Omental fat pad (tissue), 4 donors: Measurements from ENCODE around the gene C10orf62. TPM values are rescaled to one million over a fixed set of nuclear protein-coding genes. Genes with fewer than 3 reads are reported as not detected.

Experiments
- ATAC-seq: fragments of 150-250 bp; one replicate; pipeline ENCODE4 v1.9.1; 2016; ENCODE audit warnings: mild to moderate bottlenecking, moderate library complexity; ENCODE audit not compliant: low FRiP score
- DNase-seq: peaks from one replicate; pipeline ENCODE4 v3.0.0-alpha.2; 2019; ENCODE audit warnings: low spot score
- total RNA-seq, 4 donors: library from RNA; depleted of rRNA; stranded (reverse); fragments of >200 nt; gene quantifications; one replicate each; pipeline ENCODE4 v1.1.0, GENCODE V29; 2016
- TF ChIP-seq, protein P1 (sequence below), 3 donors: fragments of 450-650 bp; IDR thresholded peaks; one replicate each; pipeline ENCODE4 v1.5.1; 2016 to 2017; ENCODE audit warnings: antibody characterized with exemption in 3 of 3, mild to moderate bottlenecking in 3 of 3, moderate library complexity in 2 of 3

Gene C10orf62
- total RNA-seq, 4 donors from 2014 or later, result 0.88 to 1.2 TPM; not detected in 2

DNA sequence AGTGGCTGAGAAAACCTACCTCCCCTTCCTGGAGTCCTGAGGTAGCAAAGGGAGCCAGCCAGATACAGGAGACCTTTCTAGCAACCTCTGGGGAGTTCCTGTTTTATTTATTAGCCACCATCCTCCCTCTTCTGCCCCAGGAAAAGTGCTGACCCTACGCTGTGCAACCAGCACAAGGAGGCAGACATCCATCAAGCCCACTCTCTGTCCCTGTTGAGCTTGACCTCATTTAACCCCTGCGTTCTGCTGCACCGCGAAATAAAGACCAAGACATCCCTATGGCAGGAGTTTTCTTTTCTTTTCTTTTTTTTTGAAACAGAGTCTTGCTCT is 42.3 kb upstream of the C10orf62 start:
- TF ChIP-seq, protein P1, sequence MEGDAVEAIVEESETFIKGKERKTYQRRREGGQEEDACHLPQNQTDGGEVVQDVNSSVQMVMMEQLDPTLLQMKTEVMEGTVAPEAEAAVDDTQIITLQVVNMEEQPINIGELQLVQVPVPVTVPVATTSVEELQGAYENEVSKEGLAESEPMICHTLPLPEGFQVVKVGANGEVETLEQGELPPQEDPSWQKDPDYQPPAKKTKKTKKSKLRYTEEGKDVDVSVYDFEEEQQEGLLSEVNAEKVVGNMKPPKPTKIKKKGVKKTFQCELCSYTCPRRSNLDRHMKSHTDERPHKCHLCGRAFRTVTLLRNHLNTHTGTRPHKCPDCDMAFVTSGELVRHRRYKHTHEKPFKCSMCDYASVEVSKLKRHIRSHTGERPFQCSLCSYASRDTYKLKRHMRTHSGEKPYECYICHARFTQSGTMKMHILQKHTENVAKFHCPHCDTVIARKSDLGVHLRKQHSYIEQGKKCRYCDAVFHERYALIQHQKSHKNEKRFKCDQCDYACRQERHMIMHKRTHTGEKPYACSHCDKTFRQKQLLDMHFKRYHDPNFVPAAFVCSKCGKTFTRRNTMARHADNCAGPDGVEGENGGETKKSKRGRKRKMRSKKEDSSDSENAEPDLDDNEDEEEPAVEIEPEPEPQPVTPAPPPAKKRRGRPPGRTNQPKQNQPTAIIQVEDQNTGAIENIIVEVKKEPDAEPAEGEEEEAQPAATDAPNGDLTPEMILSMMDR (IDR thresholded peaks at IDR 0.05), result no peak
- no peak for DNase-seq
- ATAC-seq, result no peak

- no peak for DNase-seq
- ATAC-seq, result no peak
- TF ChIP-seq, protein P1 (IDR thresholded peaks at IDR 0.05), result no peak
These were observed 41.6 kb upstream of the C10orf62 start for GRCh38 chr10:97547962-97548361.

DNA sequence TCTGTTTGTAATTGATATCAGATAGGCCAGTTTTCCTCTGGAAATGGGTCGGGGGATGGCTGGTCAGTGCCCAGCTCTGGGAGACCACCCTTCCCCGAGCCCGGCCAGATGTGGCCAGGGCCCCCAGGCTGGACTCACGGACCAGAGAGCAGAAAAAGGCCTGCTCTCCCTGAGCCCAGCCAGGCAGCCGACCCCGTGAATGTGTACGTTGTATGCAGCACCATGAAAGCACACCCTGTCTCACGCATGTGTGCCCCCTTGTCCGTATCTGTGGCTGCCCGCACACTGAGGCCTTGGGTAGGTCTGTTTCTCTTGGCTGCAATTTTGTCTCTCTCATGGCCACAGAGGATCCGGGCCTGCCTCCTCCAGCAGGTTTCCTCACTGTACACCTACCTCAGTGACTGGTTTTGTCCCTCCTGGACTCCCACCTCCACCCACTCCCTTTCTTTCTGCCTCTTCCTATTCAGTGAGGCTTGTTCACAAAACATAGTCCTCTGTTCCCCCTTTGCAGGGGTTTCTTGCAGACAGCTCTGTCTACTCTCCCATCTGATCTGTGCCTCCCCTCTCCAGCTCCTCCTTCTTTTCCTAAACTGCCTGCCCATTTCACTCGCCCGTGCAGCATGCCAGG is 40.6 kb upstream of the C10orf62 start:
- no peak for DNase-seq
- TF ChIP-seq, protein P1 (IDR thresholded peaks at IDR 0.05), result no peak

GRCh38 chr10:97549587-97550322 is 39.8 kb upstream of the C10orf62 start:
- DNase-seq (no peak), ATAC-seq (no peak)

More for the DNA sequence above, 40.6 kb upstream of the C10orf62 start:
- no peak for ATAC-seq

GRCh38 chr10:97550336-97551149 is 39.0 kb upstream of the C10orf62 start:
- DNase-seq (no peak), ATAC-seq (no peak)
- TF ChIP-seq, protein P1 (IDR thresholded peaks at IDR 0.05), result no peak

More at GRCh38 chr10:97549587-97550322, 39.8 kb upstream of the C10orf62 start:
- TF ChIP-seq, protein P1 (IDR thresholded peaks at IDR 0.05), result no peak

- TF ChIP-seq, protein P1 (IDR thresholded peaks at IDR 0.05), result no peak
- ATAC-seq (no peak), DNase-seq (no peak)
These were observed 38.2 kb upstream of the C10orf62 start for GRCh38 chr10:97551271-97551670.
